Erythroblast (primary cell): ENCODE results near the gene SESTD1.

Experiments
- GATA1 ChIP-seq: IDR thresholded peaks from 2 replicates; pipeline ENCODE4 v1.6.1; 2011; ENCODE audit warnings: low read depth, mild to moderate bottlenecking, control low read depth, low read length, moderate library complexity
- POLR2A ChIP-seq: IDR thresholded peaks from 2 replicates; pipeline ENCODE4 v1.6.1; 2011; ENCODE audit warnings: mild to moderate bottlenecking, low read length

DNA sequence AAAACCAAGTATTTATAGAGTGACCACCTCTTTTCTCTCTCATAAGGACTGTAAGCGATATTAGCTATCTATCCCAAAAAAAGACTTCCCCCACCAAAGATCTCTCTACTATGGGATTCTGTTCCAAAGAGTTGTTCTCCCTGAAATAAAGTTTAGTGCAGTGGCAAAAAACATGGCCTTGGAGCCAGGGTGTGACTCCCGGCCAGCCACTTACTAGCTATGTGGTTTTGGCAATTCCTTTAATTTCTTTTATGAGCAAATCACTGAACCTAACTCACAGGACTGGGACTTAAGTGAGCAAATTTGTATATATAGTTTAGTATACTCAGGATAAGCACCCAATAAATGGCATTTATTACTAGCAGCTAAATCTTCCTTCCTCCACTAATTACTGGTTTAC lies 42.6 kb downstream of the SESTD1 start:
- TF ChIP-seq POLR2A (no peak), GATA1 (no peak)
